Trophoblast cell (in vitro differentiated cells and primary cell): ENCODE measurements around the gene LMBR1.

Experiments used
- DNase-seq, 2 donors: peaks; one replicate each; pipeline ENCODE4 v3.0.0-alpha.2; 2016
- H2AFZ ChIP-seq: 2 replicates; pipeline ENCODE4 v1.6.1; 2013; ENCODE audit warnings: low read length, moderate library complexity, mild to moderate bottlenecking; ENCODE audit not compliant: insufficient read depth, poor library complexity
- H2AK5ac ChIP-seq: 2 replicates; pipeline ENCODE4 v1.6.1; 2013; ENCODE audit warnings: mild to moderate bottlenecking, low read length
- H2BK120ac ChIP-seq: 2 replicates; pipeline ENCODE4 v1.6.1; 2013; ENCODE audit warnings: low read length, mild to moderate bottlenecking, moderate library complexity; ENCODE audit not compliant: insufficient read depth, poor library complexity
- H2BK12ac ChIP-seq: 2 replicates; pipeline ENCODE4 v1.6.1; 2013; ENCODE audit warnings: mild to moderate bottlenecking, low read length, moderate library complexity
- H2BK5ac ChIP-seq: 2 replicates; pipeline ENCODE4 v1.6.1; 2013; ENCODE audit warnings: low read length, low read depth, moderate library complexity, mild to moderate bottlenecking; ENCODE audit not compliant: poor library complexity
- H3K14ac ChIP-seq: 2 replicates; pipeline ENCODE4 v1.6.1; 2013; ENCODE audit warnings: mild to moderate bottlenecking, low read length
- H3K18ac ChIP-seq: 2 replicates; pipeline ENCODE4 v1.6.1; 2013; ENCODE audit warnings: mild to moderate bottlenecking, low read length
- H3K23ac ChIP-seq: 2 replicates; pipeline ENCODE4 v1.6.1; 2013; ENCODE audit warnings: low read length
- H3K27ac ChIP-seq: 2 replicates; pipeline ENCODE4 v1.5.1; 2013; ENCODE audit warnings: low read depth, mild to moderate bottlenecking, inconsistent platforms, low read length, moderate library complexity
- H3K27me3 ChIP-seq: 2 replicates; pipeline ENCODE4 v1.6.1; 2013; ENCODE audit warnings: inconsistent platforms, mild to moderate bottlenecking, low read length, moderate library complexity; ENCODE audit not compliant: insufficient read depth
- H3K36me3 ChIP-seq, 2 experiments: 1 replicate in 1 of 2; 2 replicates in 1 of 2; pipeline ENCODE4 v1.6.1; 2013; ENCODE audit warnings: low read length in 2 of 2, mild to moderate bottlenecking in 2 of 2, moderate library complexity in 1 of 2; ENCODE audit not compliant: insufficient read depth in 2 of 2, control insufficient read depth in 1 of 2
- H3K4ac ChIP-seq: 2 replicates; pipeline ENCODE4 v1.6.1; 2013; ENCODE audit warnings: low read depth, mild to moderate bottlenecking, low read length, moderate library complexity
- H3K4me1 ChIP-seq, 2 experiments: 1 replicate in 1 of 2; 2 replicates in 1 of 2; pipeline ENCODE4 v1.6.1; 2013; ENCODE audit warnings: low read length in 2 of 2, mild to moderate bottlenecking in 2 of 2, moderate library complexity in 1 of 2; ENCODE audit not compliant: insufficient read depth in 2 of 2, control insufficient read depth in 1 of 2
- H3K4me2 ChIP-seq: 2 replicates; pipeline ENCODE4 v1.6.1; 2013; ENCODE audit warnings: inconsistent platforms, mild to moderate bottlenecking, low read length, moderate library complexity
- H3K4me3 ChIP-seq: 2 replicates; pipeline ENCODE4 v1.5.1; 2013; ENCODE audit warnings: mild to moderate bottlenecking, low read depth, low read length, inconsistent platforms
- H3K79me1 ChIP-seq: one replicate; pipeline ENCODE4 v1.6.1; 2013; ENCODE audit warnings: low read length
- H3K79me2 ChIP-seq: 2 replicates; pipeline ENCODE4 v1.6.1; 2013; ENCODE audit warnings: low read length, mild to moderate bottlenecking; ENCODE audit not compliant: control insufficient read depth, insufficient read depth, poor library complexity
- H3K9ac ChIP-seq: 2 replicates; pipeline ENCODE4 v1.6.1; 2013; ENCODE audit warnings: mild to moderate bottlenecking, low read length
- H3K9me3 ChIP-seq: 2 replicates; pipeline ENCODE4 v1.6.1; 2013; ENCODE audit warnings: low read depth, mild to moderate bottlenecking, control low read depth, inconsistent platforms, low read length; ENCODE audit not compliant: insufficient read depth
- H4K12ac ChIP-seq: 2 replicates; pipeline ENCODE4 v1.6.1; 2013; ENCODE audit warnings: low read depth, mild to moderate bottlenecking, low read length, moderate library complexity
- H4K8ac ChIP-seq: 2 replicates; pipeline ENCODE4 v1.6.1; 2013; ENCODE audit warnings: low read depth, mild to moderate bottlenecking, low read length, moderate library complexity
- H4K91ac ChIP-seq: one replicate; pipeline ENCODE4 v1.6.1; 2013; ENCODE audit warnings: low read depth, mild to moderate bottlenecking, low read length, moderate library complexity
- WGBS: extraction: QIAGEN DNeasy Blood & Tissue Kit; methylation state at CpG from one replicate; pipeline ENCODE4 v1.1.7; 2013; ENCODE audit warnings: missing lambda C conversion rate; ENCODE audit not compliant: insufficient read length, insufficient coverage; ENCODE audit errors: extremely low coverage; 5-methylcytosine and 5-hydroxymethylcytosine counted together

The LMBR1 gene

GRCh38 chr7:156778201-156778600, 114.8 kb downstream of the LMBR1 start:
- no peak overlapping the region for H4K12ac ChIP-seq

DNA sequence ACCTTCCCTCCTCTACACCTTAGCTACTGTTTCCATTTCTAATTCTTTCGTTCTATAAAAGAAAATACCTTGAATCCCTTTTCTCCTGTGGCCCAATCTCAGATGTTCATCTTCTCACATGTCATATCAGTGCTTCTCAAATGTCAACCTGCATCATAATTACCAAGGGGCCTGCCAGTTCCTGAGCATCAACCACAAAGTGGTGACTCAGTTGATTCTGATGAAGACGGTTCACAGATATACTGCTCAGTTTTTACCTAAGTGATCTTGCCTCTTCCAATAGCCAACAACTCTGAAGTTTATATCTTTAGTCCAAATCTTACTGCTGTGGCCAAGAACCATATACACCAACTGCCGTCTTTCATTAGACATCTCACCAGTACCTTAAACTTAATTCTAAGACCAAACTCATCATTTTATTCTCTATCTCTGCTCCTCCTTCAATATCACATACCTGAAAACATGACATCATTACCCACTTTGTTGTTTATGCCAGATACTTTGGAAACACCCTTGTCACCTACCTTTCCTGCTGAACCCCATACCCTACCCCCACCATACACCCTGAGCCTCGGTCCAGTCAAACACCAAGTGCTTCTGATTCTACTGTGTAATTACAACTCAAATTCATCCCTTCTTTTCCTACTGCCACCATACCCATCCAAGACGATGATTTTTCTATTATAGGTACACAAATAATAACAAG, 115.5 kb downstream of the LMBR1 start:
- no peak overlapping the region for H4K91ac ChIP-seq
- no peak overlapping the region for H4K8ac ChIP-seq
- no peak overlapping the region for H3K4me2 ChIP-seq
- no CpG with 5 or more reads among the region's 5 CpGs for WGBS
- no peak overlapping the region for H3K18ac ChIP-seq
- no peak overlapping the region for H2AK5ac ChIP-seq
- H3K4me1 ChIP-seq, result no peaks in the 10 kb centered on the region
- no peak overlapping the region for H3K23ac ChIP-seq
- no peaks in the 10 kb centered on the region for H3K9me3 ChIP-seq
- H4K12ac ChIP-seq, result no peak overlapping the region
- H2BK120ac ChIP-seq, result no peak overlapping the region
- H3K36me3 ChIP-seq, result no peaks in the 10 kb centered on the region
- no peak overlapping the region for H3K9ac ChIP-seq
- H3K79me2 ChIP-seq, result no peaks in the 10 kb centered on the region
- no peaks in the 10 kb centered on the region for H3K79me1 ChIP-seq
- no peak overlapping the region for H2BK5ac ChIP-seq
- no peak overlapping the region for H3K4me3 ChIP-seq
- H2BK12ac ChIP-seq, result no peak overlapping the region
- H2AFZ ChIP-seq, result no peak overlapping the region
- no peak overlapping the region for H3K14ac ChIP-seq
- no peak overlapping the region for H3K27ac ChIP-seq
- H3K4ac ChIP-seq, result no peak overlapping the region
- H3K27me3 ChIP-seq, result no peaks in the 10 kb centered on the region
- peak in 1 of 2 donors; percentile 30 for DNase-seq

More at GRCh38 chr7:156778201-156778600, 114.8 kb downstream of the LMBR1 start:
- Histone ChIP-seq H3K9me3 (no peaks in the 10 kb centered on the region), H3K27me3 (no peaks in the 10 kb centered on the region), H3K79me2 (no peaks in the 10 kb centered on the region), H3K79me1 (no peaks in the 10 kb centered on the region), H2BK5ac (no peak overlapping the region), H2BK12ac (no peak overlapping the region), H3K4me2 (no peak overlapping the region), H3K4me1 (no peaks in the 10 kb centered on the region), H2BK120ac (no peak overlapping the region), H2AFZ (no peak overlapping the region), H4K91ac (no peak overlapping the region), H4K8ac (no peak overlapping the region), H3K4me3 (no peak overlapping the region), H3K9ac (no peak overlapping the region), H3K18ac (no peak overlapping the region), H3K4ac (no peak overlapping the region), H2AK5ac (no peak overlapping the region), H3K14ac (no peak overlapping the region), H3K36me3 (no peaks in the 10 kb centered on the region), H3K27ac (no peak overlapping the region), H3K23ac (no peak overlapping the region)
- DNase-seq, result no peak
- no CpG with 5 or more reads among the region's 3 CpGs for WGBS

- Histone ChIP-seq H3K4me1 (no peaks in the 10 kb centered on the region), H3K27ac (no peak overlapping the region), H4K12ac (no peak overlapping the region), H2BK5ac (no peak overlapping the region), H3K9ac (no peak overlapping the region), H3K27me3 (no peaks in the 10 kb centered on the region), H2AFZ (no peak overlapping the region), H3K79me2 (no peaks in the 10 kb centered on the region), H3K9me3 (no peaks in the 10 kb centered on the region), H3K36me3 (no peaks in the 10 kb centered on the region), H3K18ac (no peak overlapping the region), H3K4ac (no peak overlapping the region), H4K91ac (no peak overlapping the region), H3K4me2 (no peak overlapping the region), H2BK12ac (no peak overlapping the region), H3K79me1 (no peaks in the 10 kb centered on the region), H3K4me3 (peak overlapping the region; percentile 30), H2AK5ac (no peak overlapping the region), H2BK120ac (no peak overlapping the region), H4K8ac (no peak overlapping the region), H3K23ac (no peak overlapping the region), H3K14ac (no peak overlapping the region)
- no peak for DNase-seq
- no CpG with 5 or more reads among the region's 2 CpGs for WGBS
Measured at GRCh38 chr7:156776527-156776926, 116.5 kb downstream of the LMBR1 start.

DNA sequence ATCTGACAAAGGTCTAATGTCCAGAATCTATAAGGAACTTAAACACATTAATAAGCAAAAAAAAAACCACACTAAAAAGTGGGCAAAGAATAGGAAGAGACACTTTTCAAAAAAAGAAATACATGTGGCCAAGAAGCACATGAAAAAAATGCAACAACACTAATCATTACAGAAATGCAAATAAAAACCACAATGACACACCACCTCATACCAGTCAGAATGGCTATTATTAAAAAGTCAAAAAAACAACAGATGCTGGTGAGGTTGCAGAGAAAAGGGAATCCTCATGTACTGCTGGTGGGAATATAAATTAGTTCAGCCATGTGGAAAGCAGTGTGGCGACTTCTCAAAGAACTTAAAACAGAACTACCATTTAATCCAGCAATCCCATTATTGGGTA, 119.0 kb downstream of the LMBR1 start:
- no peaks in the 10 kb centered on the region for H3K9me3 ChIP-seq
- no peak overlapping the region for H3K18ac ChIP-seq
- no peak overlapping the region for H3K27ac ChIP-seq
- H2AK5ac ChIP-seq, result no peak overlapping the region
- no peak overlapping the region for H2AFZ ChIP-seq
- H2BK120ac ChIP-seq, result no peak overlapping the region
- no peak overlapping the region for H3K9ac ChIP-seq
- H2BK12ac ChIP-seq, result no peak overlapping the region
- no peak overlapping the region for H4K91ac ChIP-seq
- no peak overlapping the region for H3K14ac ChIP-seq
- no peak overlapping the region for H3K4me2 ChIP-seq
- H3K4ac ChIP-seq, result no peak overlapping the region
- H3K4me3 ChIP-seq, result no peak overlapping the region
- no peaks in the 10 kb centered on the region for H3K4me1 ChIP-seq
- H3K36me3 ChIP-seq, result no peaks in the 10 kb centered on the region
- H2BK5ac ChIP-seq, result no peak overlapping the region
- no peaks in the 10 kb centered on the region for H3K79me1 ChIP-seq
- H4K12ac ChIP-seq, result no peak overlapping the region
- H4K8ac ChIP-seq, result no peak overlapping the region
- H3K79me2 ChIP-seq, result no peaks in the 10 kb centered on the region
- no peaks in the 10 kb centered on the region for H3K27me3 ChIP-seq
- DNase-seq, result no peak
- WGBS, result no CpG with 5 or more reads among the region's 1 CpG
- H3K23ac ChIP-seq, result no peak overlapping the region
